Stomach (tissue), 4 donors: ENCODE measurements around the gene NCKAP1.

Experiments used
- CTCF ChIP-seq, 7 experiments: fragments of 450-650 bp in 4 of 7; fragments of 200-600 bp in 3 of 7; sonication (generic) in 3 of 7; IDR thresholded peaks; one replicate each; pipeline ENCODE4 v1.5.1; 2016 to 2019; ENCODE audit warnings: antibody characterized with exemption in 7 of 7, control low read depth in 2 of 7, mild to moderate bottlenecking in 1 of 7
- EP300 ChIP-seq: sonication (generic); formaldehyde crosslinking; IDR thresholded peaks from one replicate; pipeline ENCODE4 v1.6.1; 2017; ENCODE audit warnings: antibody characterized with exemption

- TF ChIP-seq CTCF (IDR thresholded peaks at IDR 0.05) (no peak), EP300 (no peak)
These were observed 141.1 kb downstream of the NCKAP1 start for GRCh38 chr2:182897137-182897536.
